Vagina (tissue), 2 donors: ENCODE results near the gene STK11IP.

ENCODE experiments used
- CTCF ChIP-seq, 3 experiments: fragments of 450-650 bp in 2 of 3; fragments of 200-600 bp in 1 of 3; sonication (generic) in 1 of 3; IDR thresholded peaks; one replicate each; pipeline ENCODE4 v1.5.1; 2017 to 2019; ENCODE audit warnings: antibody characterized with exemption in 3 of 3, mild to moderate bottlenecking in 2 of 3, moderate library complexity in 2 of 3
- POLR2AphosphoS5 ChIP-seq, 2 donors: sonication (generic); formaldehyde crosslinking; IDR thresholded peaks; one replicate each; pipeline ENCODE4 v1.9.0; 2017; ENCODE audit warnings: antibody characterized with exemption in 2 of 2, mild to moderate bottlenecking in 2 of 2, low read depth in 1 of 2; ENCODE audit not compliant: insufficient read depth in 1 of 2

GRCh38 chr2:219573166-219573565 lies 24.5 kb upstream of the STK11IP start:
- TF ChIP-seq CTCF (IDR thresholded peaks at IDR 0.05) (no peak), POLR2AphosphoS5 (IDR thresholded peaks at IDR 0.05; ENCODE audit: insufficient read depth in 1 of 2, low read depth in 1 of 2) (no peak)
